22Rv1 (cell line): Measurements from ENCODE around the gene HTR3B.
"Not testable (repeated sequence)": the region's sequence is repeated elsewhere in the genome, so short reads cannot be mapped to it uniquely, and the experiment has no call there.

Experiments used
- H3K27ac ChIP-seq: fragments of 450-650 bp; 2 replicates; pipeline ENCODE4 v1.5.1; 2017
- CTCF ChIP-seq: fragments of 450-650 bp; IDR thresholded peaks from 2 replicates; pipeline ENCODE4 v1.5.1; 2017; ENCODE audit warnings: mild to moderate bottlenecking
- ZFX ChIP-seq: fragments of 450-650 bp; IDR thresholded peaks from 2 replicates; pipeline ENCODE4 v1.6.1; 2017; ENCODE audit warnings: antibody characterized with exemption, borderline replicate concordance

Gene HTR3B

DNA sequence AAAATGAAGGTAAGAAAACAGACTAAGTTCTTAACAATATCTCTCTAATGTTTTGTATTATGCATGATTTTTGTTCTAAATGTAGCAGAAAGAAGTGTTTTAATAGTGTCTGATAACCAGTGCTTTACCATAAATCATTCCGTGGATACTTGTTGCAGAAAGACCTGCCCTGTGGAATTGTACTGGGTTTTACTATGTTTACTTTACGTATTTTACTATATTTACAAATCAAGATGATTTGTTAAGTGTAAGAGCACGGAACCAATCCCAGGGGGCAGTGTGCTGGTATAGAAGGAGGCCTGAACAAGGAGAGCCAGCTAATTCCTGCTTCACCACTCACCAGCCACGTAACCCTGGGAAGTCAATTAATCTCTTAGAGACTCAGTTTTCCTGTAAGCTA is 1.4 kb downstream of the HTR3B start:
- TF ChIP-seq ZFX: no peak
- peak; percentile 82 for TF ChIP-seq CTCF
- H3K27ac ChIP-seq: peak overlapping the region; percentile 64

DNA sequence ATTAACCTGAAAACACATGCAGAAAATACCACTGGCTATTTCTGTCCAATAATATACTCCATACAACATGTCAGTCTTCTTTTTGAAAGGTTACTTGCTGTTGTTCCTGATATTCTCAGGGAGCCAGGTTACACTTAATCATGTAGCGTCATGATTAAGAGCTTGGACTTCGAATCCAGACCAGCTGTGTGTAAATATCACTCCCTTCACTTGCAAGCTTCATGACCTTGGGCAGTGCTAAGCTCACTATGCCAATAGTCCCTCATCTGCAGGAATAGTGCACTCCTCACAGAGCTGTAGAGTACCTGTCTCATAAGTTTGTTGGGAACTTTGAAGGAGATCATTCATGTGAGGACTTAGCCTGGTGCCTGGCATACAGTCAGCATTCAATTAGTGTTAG is 1.9 kb downstream of the HTR3B start:
- TF ChIP-seq ZFX: no peak
- TF ChIP-seq CTCF: peak; percentile 46
- H3K27ac ChIP-seq: peak overlapping the region; percentile 64

DNA sequence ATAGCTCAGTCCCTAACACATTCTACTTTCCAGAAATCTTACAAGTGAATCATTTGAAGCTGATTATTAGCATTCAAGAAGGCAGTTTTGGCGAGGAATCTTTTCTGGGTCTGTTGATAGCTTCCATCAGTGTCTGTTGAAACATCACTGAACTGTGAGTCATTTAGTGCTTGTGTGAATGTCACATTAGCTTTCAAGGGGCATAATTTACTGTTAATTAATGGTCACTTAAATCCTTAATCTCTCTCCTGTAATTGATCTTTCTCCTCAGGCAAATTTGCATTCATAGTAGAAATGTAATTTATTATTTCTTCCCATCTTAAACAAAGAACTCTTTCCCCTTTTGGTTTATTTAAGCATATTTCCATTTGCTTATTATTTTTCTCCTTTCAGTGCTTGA is 2.6 kb downstream of the HTR3B start:
- H3K27ac ChIP-seq: no peak overlapping the region
- TF ChIP-seq ZFX (no peak), CTCF (no peak)

GRCh38 chr11:113907681-113908080 is 3.1 kb downstream of the HTR3B start:
- TF ChIP-seq ZFX (no peak), CTCF (no peak)

DNA sequence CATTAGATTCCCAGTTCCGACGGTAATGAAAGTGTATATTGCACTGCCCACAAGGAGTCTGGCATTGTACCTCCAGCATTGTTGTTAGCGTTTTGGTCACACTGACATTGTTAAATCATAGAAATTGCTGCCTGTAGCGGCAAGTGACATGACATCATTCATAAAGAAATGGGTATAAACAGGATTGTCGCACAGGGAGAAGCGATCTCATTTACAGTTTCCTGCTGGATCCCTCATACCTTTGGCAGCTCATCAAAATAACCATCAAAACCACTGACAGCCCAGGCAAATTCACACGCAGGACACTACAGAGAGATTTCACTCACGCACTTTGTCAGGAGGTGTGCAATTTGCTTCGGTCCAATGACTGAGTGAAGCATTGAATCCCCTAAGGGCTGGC is 3.5 kb downstream of the HTR3B start:
- TF ChIP-seq ZFX (no peak), CTCF (no peak)
- no peak overlapping the region for H3K27ac ChIP-seq

More at GRCh38 chr11:113907681-113908080, 3.1 kb downstream of the HTR3B start:
- H3K27ac ChIP-seq: no peak overlapping the region

- not testable (repeated sequence) for H3K27ac ChIP-seq
Measured at GRCh38 chr11:113911491-113911890, 6.9 kb downstream of the HTR3B start.

GRCh38 chr11:113923572-113923971 is 19.0 kb downstream of the HTR3B start:
- H3K27ac ChIP-seq: no peak overlapping the region
- TF ChIP-seq CTCF (no peak), ZFX (no peak)
